ENCODE measurements around the gene SETD2.
"Not testable (repeated sequence)": the region's sequence is repeated elsewhere in the genome, so short reads cannot be mapped to it uniquely, and the experiment has no call there.

The SETD2 gene

DNA sequence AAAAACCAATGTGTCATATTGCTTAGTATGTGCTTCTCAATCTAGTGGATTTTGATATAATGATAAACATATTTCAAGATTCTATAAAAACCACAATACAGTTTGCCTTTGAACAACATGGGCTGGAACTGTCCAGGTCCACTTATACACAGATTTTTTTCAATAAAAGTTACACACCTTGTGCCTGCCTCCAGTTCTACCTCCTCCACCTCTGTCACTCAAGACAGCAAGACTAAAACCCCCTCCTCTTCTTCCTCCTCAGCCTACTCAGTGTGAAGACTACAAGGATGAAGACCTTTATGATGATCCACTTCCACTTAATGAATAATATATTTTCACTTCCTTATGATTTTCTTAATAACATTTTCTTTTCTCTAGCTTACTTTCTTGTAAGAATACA is 5.7 kb downstream of the SETD2 start:
- H3K4me3 ChIP-seq, result no peak overlapping the region
- no peak overlapping the region for H3K27ac ChIP-seq

GRCh38 chr3:47156396-47156795 is 7.5 kb downstream of the SETD2 start:
- peak overlapping the region in 1 of 21 experiments; percentile 26 for H3K27ac ChIP-seq
- H3K4me3 ChIP-seq, result no peak overlapping the region

- Histone ChIP-seq H3K27ac (no peak overlapping the region), H3K4me3 (no peak overlapping the region)
Measured at GRCh38 chr3:47152578-47152977, 11.3 kb downstream of the SETD2 start.

DNA sequence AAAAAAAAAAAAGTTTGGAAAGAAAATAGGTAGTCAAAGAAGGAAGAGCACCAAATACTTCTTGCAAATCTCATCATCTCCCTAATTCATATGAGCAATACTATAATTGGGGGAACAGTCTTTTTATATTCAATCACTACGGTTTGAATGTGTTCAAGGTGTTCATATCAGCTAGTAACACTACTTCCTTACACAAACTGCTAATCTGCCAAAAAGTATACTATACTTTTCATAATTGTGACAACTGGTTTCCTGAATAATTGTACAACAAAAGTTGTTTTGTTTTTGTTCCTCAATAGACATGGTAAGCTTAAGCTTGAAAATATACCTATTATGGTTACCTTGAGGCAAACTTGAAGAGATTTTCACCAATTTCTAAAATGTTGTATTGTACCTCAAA is 12.1 kb downstream of the SETD2 start:
- no peak overlapping the region for H3K27ac ChIP-seq
- H3K4me3 ChIP-seq, result no peak overlapping the region

- Histone ChIP-seq H3K4me3 (no peak overlapping the region), H3K27ac (no peak overlapping the region)
Measured at GRCh38 chr3:47149339-47149933, 14.5 kb downstream of the SETD2 start.

DNA sequence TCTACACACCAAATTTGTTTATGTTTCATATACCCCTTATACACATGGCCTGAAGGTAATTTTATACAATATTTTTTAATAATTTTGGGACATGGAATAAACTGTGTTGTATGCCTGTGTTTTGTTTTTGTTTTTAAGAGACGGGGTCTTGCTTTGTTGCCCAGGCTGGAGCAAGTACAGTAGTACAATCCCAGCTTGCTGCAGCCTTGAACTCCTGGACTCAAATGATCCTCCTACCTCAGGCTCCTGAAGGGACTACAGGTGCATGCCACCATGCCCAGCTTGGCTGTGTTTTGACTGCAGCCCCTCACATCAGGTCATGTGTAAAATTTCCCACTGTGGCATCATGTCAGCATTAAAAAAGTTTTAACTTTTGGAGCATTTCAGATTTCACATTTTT is 18.6 kb downstream of the SETD2 start:
- Histone ChIP-seq H3K4me3 (no peak overlapping the region), H3K27ac (peak overlapping the region in 1 of 21 experiments; percentile 42)

DNA sequence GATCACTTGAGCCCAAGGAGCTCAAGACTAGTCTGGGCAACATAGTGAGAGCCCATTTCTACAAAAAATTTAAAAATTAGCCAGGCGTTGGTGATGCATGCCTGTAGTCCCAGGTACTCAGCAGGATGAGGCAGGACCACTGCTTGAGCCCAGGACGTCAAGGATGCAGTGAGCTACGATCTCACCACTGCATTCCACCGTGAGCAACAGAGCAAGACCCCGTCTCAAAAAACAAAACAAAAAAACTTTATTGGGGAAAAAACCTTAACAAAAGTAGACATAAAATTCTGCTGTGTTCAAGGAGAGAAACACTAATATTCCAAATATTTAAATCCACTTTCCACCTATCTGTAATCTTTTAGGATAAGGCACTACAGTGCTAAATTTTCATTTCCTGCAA is 20.8 kb downstream of the SETD2 start:
- Histone ChIP-seq H3K27ac (no peak overlapping the region), H3K4me3 (no peak overlapping the region)

DNA sequence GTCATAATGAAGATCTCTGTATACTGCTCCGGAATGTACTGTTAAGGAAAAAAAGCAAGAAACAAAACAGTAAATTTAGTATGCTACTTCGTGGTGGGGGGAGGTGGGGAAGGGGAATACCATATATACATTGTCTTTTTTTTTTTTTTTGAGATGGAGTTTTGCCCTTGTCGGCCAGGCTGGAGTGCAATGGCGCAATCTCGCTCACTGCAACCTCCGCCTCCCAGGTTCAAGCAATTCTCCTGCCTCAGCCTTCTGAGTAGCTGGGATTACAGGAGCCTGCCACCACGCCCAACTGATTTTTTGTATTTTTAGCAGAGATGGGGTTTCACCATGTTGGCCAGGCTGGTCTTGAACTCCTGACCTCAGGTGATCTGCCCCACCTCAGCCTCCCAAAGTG is 21.4 kb downstream of the SETD2 start:
- not testable (repeated sequence) for H3K4me3 ChIP-seq, H3K27ac ChIP-seq

DNA sequence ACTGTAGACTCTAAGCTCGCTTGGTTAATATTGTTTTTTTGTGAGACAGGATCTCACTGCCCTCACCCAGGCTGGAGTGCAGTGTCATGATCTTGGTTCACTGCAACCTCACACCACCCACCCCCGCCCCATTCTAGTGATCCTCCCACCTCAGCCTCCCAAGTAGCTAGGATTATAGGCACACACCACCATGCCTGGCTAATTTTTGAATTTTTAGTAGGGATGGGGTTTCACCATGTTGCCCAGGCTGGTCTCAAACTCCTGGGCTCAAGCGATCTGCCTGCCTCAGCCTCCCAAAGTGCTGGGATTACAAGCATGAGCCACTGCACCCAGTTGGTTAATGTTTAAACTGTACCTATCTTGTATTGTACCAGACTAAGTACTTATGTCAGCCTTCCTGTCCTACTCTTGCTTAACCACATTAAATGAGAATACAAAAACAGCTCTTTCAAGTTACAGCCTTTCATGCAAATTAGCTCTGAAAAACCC is 22.9 kb downstream of the SETD2 start:
- H3K4me3 ChIP-seq, result not testable (repeated sequence)

GRCh38 chr3:47140553-47140952 is 23.4 kb downstream of the SETD2 start:
- H3K27ac ChIP-seq, result peak overlapping the region in 1 of 21 experiments; percentile 26
- not testable (repeated sequence) for H3K4me3 ChIP-seq

More for the DNA sequence above, 22.9 kb downstream of the SETD2 start:
- H3K27ac ChIP-seq, result peak overlapping the region in 1 of 21 experiments; percentile 26

GRCh38 chr3:47134311-47134710 is 29.6 kb downstream of the SETD2 start:
- Histone ChIP-seq H3K4me3 (no peak overlapping the region), H3K27ac (no peak overlapping the region)

DNA sequence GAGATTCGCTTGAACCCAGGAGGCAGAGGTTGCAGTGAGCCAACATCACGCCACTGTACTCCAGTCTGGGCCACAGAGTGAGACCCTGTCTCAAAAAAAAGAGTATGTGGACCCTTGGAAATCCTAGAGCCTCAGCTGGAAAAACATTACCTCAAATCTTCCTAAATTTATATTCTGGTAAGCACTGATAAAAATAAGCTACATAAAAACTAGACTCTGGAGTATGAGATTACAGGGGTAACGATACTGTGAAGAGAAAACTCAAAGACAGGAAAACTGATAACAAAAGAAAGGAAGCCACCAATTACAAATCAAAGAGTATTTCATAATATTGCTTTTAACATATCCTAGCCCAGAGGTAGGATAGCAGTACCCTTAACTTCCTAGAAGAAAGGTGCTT is 30.3 kb downstream of the SETD2 start:
- H3K27ac ChIP-seq, result no peak overlapping the region

GRCh38 chr3:47130557-47130956 is 33.4 kb downstream of the SETD2 start:
- no peak overlapping the region for H3K27ac ChIP-seq

More for the DNA sequence above, 30.3 kb downstream of the SETD2 start:
- no peak overlapping the region for H3K4me3 ChIP-seq

GRCh38 chr3:47128137-47128536 is 35.8 kb downstream of the SETD2 start:
- Histone ChIP-seq H3K4me3 (no peak overlapping the region), H3K27ac (no peak overlapping the region)

More at GRCh38 chr3:47130557-47130956, 33.4 kb downstream of the SETD2 start:
- H3K4me3 ChIP-seq, result no peak overlapping the region

GRCh38 chr3:47123857-47124256 is 40.1 kb downstream of the SETD2 start:
- H3K4me3 ChIP-seq, result no peak overlapping the region
- no peak overlapping the region for H3K27ac ChIP-seq

GRCh38 chr3:47121409-47121808 is 42.5 kb downstream of the SETD2 start:
- Histone ChIP-seq H3K27ac (no peak overlapping the region), H3K4me3 (no peak overlapping the region)

DNA sequence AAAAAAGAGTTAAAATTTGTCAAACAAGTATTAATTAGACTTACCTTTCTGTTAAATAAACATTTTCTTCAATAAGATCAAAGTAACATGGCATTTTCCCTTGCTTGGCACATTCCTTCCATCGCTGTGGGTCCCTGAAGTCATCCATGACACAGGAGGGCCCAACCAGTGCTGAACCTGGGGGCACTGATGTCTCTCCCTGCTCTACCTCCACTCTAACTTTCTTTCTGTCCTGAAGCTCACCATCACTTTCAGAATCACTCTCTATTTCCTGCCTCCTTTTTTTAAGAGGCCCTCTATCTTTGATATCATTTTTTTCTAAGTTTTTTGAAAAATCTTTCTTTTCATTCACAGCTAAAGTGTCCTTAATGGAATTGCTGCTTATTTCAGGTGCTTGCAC is 43.8 kb downstream of the SETD2 start:
- no peak overlapping the region for H3K4me3 ChIP-seq
- no peak overlapping the region for H3K27ac ChIP-seq

- not testable (repeated sequence) for H3K4me3 ChIP-seq, H3K27ac ChIP-seq
Measured at GRCh38 chr3:47119387-47119786, 44.5 kb downstream of the SETD2 start.

GRCh38 chr3:47117807-47118364 is 46.0 kb downstream of the SETD2 start:
- Histone ChIP-seq H3K4me3 (no peak overlapping the region), H3K27ac (no peak overlapping the region)

DNA sequence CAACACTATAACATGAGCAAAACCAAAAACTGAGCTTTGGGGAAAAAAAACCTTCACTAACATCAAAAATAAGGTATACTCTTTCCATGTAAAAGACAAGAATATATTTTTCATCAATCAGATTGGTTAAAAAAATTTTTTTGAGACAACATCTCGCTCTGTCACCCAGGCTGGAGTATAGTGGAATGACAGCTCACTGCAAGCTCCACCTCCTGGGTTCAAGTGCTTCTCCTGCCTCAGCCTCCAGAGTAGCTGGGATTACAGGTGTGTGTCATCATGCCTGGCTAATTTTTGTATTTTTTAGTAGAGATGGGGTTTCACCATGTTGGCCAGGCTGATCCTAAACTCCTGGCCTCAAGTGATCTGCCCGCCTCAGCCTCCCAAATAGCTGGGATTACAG is 48.4 kb downstream of the SETD2 start:
- not testable (repeated sequence) for H3K4me3 ChIP-seq, H3K27ac ChIP-seq

- Histone ChIP-seq H3K4me3 (no peak overlapping the region), H3K27ac (no peak overlapping the region)
Measured at GRCh38 chr3:47113669-47114365, 50.1 kb downstream of the SETD2 start.

Data from skin epidermis (tissue), 12 donors.